Measurements from ENCODE around the gene LDHAL6B. TPM values are rescaled to one million over a fixed set of nuclear protein-coding genes. Genes with fewer than 3 reads are reported as not detected.

Gene LDHAL6B
- total and polyA plus RNA-seq, 2 experiments from 2014 or later, result not detected

DNA sequence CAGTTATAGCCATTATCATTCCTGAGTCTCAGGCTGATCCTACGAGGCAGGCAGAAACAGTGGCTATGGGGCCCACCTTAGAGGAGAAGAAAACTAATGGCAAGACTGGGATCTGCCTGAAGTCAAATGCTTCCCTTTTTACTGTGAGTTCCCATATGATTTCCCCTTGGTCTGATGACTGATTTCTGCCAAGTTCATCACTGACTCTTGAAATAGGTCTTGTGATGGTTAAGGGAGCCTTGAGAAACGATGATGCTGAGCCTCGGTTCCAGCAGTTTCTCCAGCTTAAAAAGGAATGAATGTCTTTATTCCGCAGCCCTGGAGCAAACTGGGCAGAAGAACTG is 29.4 kb upstream of the LDHAL6B start:
- no peak for DNase-seq (ENCODE audit: low spot score)
- no peak for TF ChIP-seq STAT1 (IDR thresholded peaks at IDR 0.05; ENCODE audit: unreplicated experiment)
- no peak for TF ChIP-seq REST (IDR thresholded peaks at IDR 0.05; ENCODE audit: unreplicated experiment)
- TF ChIP-seq EZH2phosphoT487 (IDR thresholded peaks at IDR 0.05; ENCODE audit: unreplicated experiment), result no peak
- no peak for TF ChIP-seq CREB1 (CRISPR knock-in tag; IDR thresholded peaks at IDR 0.05; ENCODE audit: low read depth)
- no peak for TF ChIP-seq ZNF114 (CRISPR knock-in tag; IDR thresholded peaks at IDR 0.05)
- TF ChIP-seq, protein P1, sequence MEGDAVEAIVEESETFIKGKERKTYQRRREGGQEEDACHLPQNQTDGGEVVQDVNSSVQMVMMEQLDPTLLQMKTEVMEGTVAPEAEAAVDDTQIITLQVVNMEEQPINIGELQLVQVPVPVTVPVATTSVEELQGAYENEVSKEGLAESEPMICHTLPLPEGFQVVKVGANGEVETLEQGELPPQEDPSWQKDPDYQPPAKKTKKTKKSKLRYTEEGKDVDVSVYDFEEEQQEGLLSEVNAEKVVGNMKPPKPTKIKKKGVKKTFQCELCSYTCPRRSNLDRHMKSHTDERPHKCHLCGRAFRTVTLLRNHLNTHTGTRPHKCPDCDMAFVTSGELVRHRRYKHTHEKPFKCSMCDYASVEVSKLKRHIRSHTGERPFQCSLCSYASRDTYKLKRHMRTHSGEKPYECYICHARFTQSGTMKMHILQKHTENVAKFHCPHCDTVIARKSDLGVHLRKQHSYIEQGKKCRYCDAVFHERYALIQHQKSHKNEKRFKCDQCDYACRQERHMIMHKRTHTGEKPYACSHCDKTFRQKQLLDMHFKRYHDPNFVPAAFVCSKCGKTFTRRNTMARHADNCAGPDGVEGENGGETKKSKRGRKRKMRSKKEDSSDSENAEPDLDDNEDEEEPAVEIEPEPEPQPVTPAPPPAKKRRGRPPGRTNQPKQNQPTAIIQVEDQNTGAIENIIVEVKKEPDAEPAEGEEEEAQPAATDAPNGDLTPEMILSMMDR (conservative IDR thresholded peaks at IDR 0.05; ENCODE audit: low read depth in 2 of 2), result no peak
- TF ChIP-seq, protein P2, sequence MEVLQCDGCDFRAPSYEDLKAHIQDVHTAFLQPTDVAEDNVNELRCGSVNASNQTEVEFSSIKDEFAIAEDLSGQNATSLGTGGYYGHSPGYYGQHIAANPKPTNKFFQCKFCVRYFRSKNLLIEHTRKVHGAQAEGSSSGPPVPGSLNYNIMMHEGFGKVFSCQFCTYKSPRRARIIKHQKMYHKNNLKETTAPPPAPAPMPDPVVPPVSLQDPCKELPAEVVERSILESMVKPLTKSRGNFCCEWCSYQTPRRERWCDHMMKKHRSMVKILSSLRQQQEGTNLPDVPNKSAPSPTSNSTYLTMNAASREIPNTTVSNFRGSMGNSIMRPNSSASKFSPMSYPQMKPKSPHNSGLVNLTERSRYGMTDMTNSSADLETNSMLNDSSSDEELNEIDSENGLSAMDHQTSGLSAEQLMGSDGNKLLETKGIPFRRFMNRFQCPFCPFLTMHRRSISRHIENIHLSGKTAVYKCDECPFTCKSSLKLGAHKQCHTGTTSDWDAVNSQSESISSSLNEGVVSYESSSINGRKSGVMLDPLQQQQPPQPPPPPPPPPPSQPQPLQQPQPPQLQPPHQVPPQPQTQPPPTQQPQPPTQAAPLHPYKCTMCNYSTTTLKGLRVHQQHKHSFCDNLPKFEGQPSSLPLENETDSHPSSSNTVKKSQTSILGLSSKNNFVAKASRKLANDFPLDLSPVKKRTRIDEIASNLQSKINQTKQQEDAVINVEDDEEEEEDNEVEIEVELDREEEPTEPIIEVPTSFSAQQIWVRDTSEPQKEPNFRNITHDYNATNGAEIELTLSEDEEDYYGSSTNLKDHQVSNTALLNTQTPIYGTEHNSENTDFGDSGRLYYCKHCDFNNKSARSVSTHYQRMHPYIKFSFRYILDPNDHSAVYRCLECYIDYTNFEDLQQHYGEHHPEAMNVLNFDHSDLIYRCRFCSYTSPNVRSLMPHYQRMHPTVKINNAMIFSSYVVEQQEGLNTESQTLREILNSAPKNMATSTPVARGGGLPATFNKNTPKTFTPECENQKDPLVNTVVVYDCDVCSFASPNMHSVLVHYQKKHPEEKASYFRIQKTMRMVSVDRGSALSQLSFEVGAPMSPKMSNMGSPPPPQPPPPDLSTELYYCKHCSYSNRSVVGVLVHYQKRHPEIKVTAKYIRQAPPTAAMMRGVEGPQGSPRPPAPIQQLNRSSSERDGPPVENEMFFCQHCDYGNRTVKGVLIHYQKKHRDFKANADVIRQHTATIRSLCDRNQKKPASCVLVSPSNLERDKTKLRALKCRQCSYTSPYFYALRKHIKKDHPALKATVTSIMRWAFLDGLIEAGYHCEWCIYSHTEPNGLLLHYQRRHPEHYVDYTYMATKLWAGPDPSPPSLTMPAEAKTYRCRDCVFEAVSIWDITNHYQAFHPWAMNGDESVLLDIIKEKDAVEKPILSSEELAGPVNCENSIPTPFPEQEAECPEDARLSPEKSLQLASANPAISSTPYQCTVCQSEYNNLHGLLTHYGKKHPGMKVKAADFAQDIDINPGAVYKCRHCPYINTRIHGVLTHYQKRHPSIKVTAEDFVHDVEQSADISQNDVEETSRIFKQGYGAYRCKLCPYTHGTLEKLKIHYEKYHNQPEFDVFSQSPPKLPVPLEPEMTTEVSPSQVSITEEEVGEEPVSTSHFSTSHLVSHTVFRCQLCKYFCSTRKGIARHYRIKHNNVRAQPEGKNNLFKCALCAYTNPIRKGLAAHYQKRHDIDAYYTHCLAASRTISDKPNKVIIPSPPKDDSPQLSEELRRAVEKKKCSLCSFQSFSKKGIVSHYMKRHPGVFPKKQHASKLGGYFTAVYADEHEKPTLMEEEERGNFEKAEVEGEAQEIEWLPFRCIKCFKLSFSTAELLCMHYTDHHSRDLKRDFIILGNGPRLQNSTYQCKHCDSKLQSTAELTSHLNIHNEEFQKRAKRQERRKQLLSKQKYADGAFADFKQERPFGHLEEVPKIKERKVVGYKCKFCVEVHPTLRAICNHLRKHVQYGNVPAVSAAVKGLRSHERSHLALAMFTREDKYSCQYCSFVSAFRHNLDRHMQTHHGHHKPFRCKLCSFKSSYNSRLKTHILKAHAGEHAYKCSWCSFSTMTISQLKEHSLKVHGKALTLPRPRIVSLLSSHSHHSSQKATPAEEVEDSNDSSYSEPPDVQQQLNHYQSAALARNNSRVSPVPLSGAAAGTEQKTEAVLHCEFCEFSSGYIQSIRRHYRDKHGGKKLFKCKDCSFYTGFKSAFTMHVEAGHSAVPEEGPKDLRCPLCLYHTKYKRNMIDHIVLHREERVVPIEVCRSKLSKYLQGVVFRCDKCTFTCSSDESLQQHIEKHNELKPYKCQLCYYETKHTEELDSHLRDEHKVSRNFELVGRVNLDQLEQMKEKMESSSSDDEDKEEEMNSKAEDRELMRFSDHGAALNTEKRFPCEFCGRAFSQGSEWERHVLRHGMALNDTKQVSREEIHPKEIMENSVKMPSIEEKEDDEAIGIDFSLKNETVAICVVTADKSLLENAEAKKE (CRISPR knock-in tag; IDR thresholded peaks at IDR 0.05), result no peak
- TF ChIP-seq JUNB (IDR thresholded peaks at IDR 0.05; ENCODE audit: unreplicated experiment), result no peak
- no peak for TF ChIP-seq ZNF331 (CRISPR knock-in tag; IDR thresholded peaks at IDR 0.05; ENCODE audit: low read depth)
- TF ChIP-seq POLR2AphosphoS5 (IDR thresholded peaks at IDR 0.05; ENCODE audit: low read depth), result no peak
- no peak for TF ChIP-seq EZH2 (IDR thresholded peaks at IDR 0.05; ENCODE audit: low read depth, unreplicated experiment)
- TF ChIP-seq NANOG (IDR thresholded peaks at IDR 0.05; ENCODE audit: borderline replicate concordance), result no peak
- TF ChIP-seq ETS1 (IDR thresholded peaks at IDR 0.05), result no peak

More for the DNA sequence above, 29.4 kb upstream of the LDHAL6B start:
- H3K27me3 Mint-ChIP-seq (ENCODE audit: insufficient read depth, low read depth, poor library complexity), result no peaks in the 10 kb centered on the region
- peaks cover 4% of the 10 kb centered on the region; the same call in 2 of the 3 replicates for H3K9me3 Mint-ChIP-seq
- Histone ChIP-seq H3K27me3 (ENCODE audit: insufficient read depth) (no peaks in the 10 kb centered on the region), H4K20me1 (replicated peaks; ENCODE audit: insufficient read depth) (no peaks in the 10 kb centered on the region), H3K4me3 (no peak overlapping the region), H3K27ac (ENCODE audit: low read depth) (no peak overlapping the region), H3K4me1 (ENCODE audit: insufficient read depth) (no peaks in the 10 kb centered on the region), H3K36me3 (ENCODE audit: insufficient read depth) (peaks cover 16% of the 10 kb centered on the region), H2AFZ (no peak overlapping the region), H3K9me2 (ENCODE audit: insufficient read depth) (no peaks in the 10 kb centered on the region), H3F3A (replicated peaks; ENCODE audit: low read depth) (no peaks in the 10 kb centered on the region), H3K79me2 (replicated peaks; ENCODE audit: insufficient read depth) (no peaks in the 10 kb centered on the region), H3K4me2 (no peak overlapping the region)
- peaks cover 7% of the 10 kb centered on the region; the same call in 2 of the 3 replicates for H3K4me1 Mint-ChIP-seq
- H3K4me3 Mint-ChIP-seq, result no peak overlapping the region
- peaks cover 35% of the 10 kb centered on the region for H3K36me3 Mint-ChIP-seq (ENCODE audit: low read depth)
- peak overlapping the region; percentile 72 for H3K27ac Mint-ChIP-seq
- no peak for ATAC-seq
